ENCODE measurements around the gene CACNA1C.

The CACNA1C gene

GRCh38 chr12:2322554-2323120, 269.9 kb downstream of the CACNA1C start:
- no peak for DNase-seq (ENCODE audit: low read depth in 2 of 2)

- DNase-seq (ENCODE audit: low read depth in 2 of 2): no peak
Measured at GRCh38 chr12:2323532-2324255, 270.9 kb downstream of the CACNA1C start.

- DNase-seq (ENCODE audit: low read depth in 2 of 2): no peak
Measured at GRCh38 chr12:2324387-2324786, 271.6 kb downstream of the CACNA1C start.

GRCh38 chr12:2325519-2325918, 272.7 kb downstream of the CACNA1C start:
- no peak for DNase-seq (ENCODE audit: low read depth in 2 of 2)

GRCh38 chr12:2326470-2326869, 273.7 kb downstream of the CACNA1C start:
- no peak for DNase-seq (ENCODE audit: low read depth in 2 of 2)

GRCh38 chr12:2328661-2329060, 275.9 kb downstream of the CACNA1C start:
- no peak for DNase-seq (ENCODE audit: low read depth in 2 of 2)

- DNase-seq (ENCODE audit: low read depth in 2 of 2): no peak
Measured at GRCh38 chr12:2329661-2330210, 276.9 kb downstream of the CACNA1C start.

GRCh38 chr12:2332236-2332635, 279.4 kb downstream of the CACNA1C start:
- no peak for DNase-seq (ENCODE audit: low read depth in 2 of 2)

- no peak for DNase-seq (ENCODE audit: low read depth in 2 of 2)
Measured at GRCh38 chr12:2332947-2333346, 280.2 kb downstream of the CACNA1C start.

GRCh38 chr12:2333491-2334195, 280.9 kb downstream of the CACNA1C start:
- DNase-seq (ENCODE audit: low read depth in 2 of 2): no peak

- no peak for DNase-seq (ENCODE audit: low read depth in 2 of 2)
Measured at GRCh38 chr12:2334271-2334670, 281.5 kb downstream of the CACNA1C start.

- DNase-seq (ENCODE audit: low read depth in 2 of 2): no peak
Measured at GRCh38 chr12:2334689-2335088, 281.9 kb downstream of the CACNA1C start.

- no peak for DNase-seq (ENCODE audit: low read depth in 2 of 2)
Measured at GRCh38 chr12:2335109-2335508, 282.3 kb downstream of the CACNA1C start.

GRCh38 chr12:2335513-2335912, 282.7 kb downstream of the CACNA1C start:
- no peak for DNase-seq (ENCODE audit: low read depth in 2 of 2)

GRCh38 chr12:2335916-2336315, 283.1 kb downstream of the CACNA1C start:
- no peak for DNase-seq (ENCODE audit: low read depth in 2 of 2)

- no peak for DNase-seq (ENCODE audit: low read depth in 2 of 2)
Measured at GRCh38 chr12:2336409-2336829, 283.6 kb downstream of the CACNA1C start.

GRCh38 chr12:2337031-2338010, 284.5 kb downstream of the CACNA1C start:
- no peak for DNase-seq (ENCODE audit: low read depth in 2 of 2)

GRCh38 chr12:2338381-2338780, 285.6 kb downstream of the CACNA1C start:
- DNase-seq (ENCODE audit: low read depth in 2 of 2): no peak

- DNase-seq (ENCODE audit: low read depth in 2 of 2): no peak
Measured at GRCh38 chr12:2338991-2339431, 286.2 kb downstream of the CACNA1C start.

GRCh38 chr12:2341051-2341751, 288.4 kb downstream of the CACNA1C start:
- no peak for DNase-seq (ENCODE audit: low read depth in 2 of 2)

GRCh38 chr12:2341871-2342270, 289.1 kb downstream of the CACNA1C start:
- DNase-seq (ENCODE audit: low read depth in 2 of 2): no peak

All from stimulated activated CD8-positive, alpha-beta memory T cell treated with anti-CD3 and anti-CD28 coated beads, Interleukin-2, amount 100 ng/mL, for 1 hour (primary cell).